Left ventricle myocardium inferior (tissue), 1 donor: Measurements from ENCODE around the gene DYSF. TPM values are rescaled to one million over a fixed set of nuclear protein-coding genes. Genes with fewer than 3 reads are reported as not detected.

Source experiments
- DNase-seq: peaks from one replicate; pipeline ENCODE4 v3.0.0-alpha.2; 2020
- H3K27ac ChIP-seq: fragments of 200-600 bp; replicated peaks from 2 replicates; pipeline ENCODE4 v1.8.0; 2021
- H3K27me3 ChIP-seq: fragments of 200-600 bp; 2 replicates; pipeline ENCODE4 v1.8.0; 2021; ENCODE audit warnings: low read depth
- H3K36me3 ChIP-seq: fragments of 200-600 bp; 2 replicates; pipeline ENCODE4 v1.8.0; 2021
- H3K4me1 ChIP-seq: fragments of 200-600 bp; 2 replicates; pipeline ENCODE4 v1.8.0; 2021
- H3K4me3 ChIP-seq: fragments of 200-600 bp; 2 replicates; pipeline ENCODE4 v1.8.0; 2021; ENCODE audit warnings: mild to moderate bottlenecking, moderate library complexity
- H3K9me3 ChIP-seq: fragments of 200-600 bp; replicated peaks from 2 replicates; pipeline ENCODE4 v1.8.0; 2021
- intact Hi-C: fragments of 100-400 bp; cut with micrococcal nuclease; formaldehyde crosslinking; loops from one replicate; pipeline ENCODE4 v1.11.0; 2022
- total RNA-seq: library from RNA; stranded (reverse); fragmentation: NEBNext Ultra II Directional; extraction: Animal tissue kit (Norgen Biotek cat#: 25700); gene quantifications from one replicate; pipeline ENCODE4 v1.2.1, GENCODE V29; 2021
- TF ChIP-seq, protein P1 (sequence below): fragments of 200-600 bp; IDR thresholded peaks from 2 replicates; pipeline ENCODE4 v1.8.0; 2021; ENCODE audit warnings: antibody characterized with exemption, mild to moderate bottlenecking, borderline replicate concordance
- donor health status: DM: no; HTN: yes; CAD: no; lungs with severe emphysema.

Gene DYSF
- total RNA-seq, 1 donor from 2014 or later: 48.2 TPM

DNA sequence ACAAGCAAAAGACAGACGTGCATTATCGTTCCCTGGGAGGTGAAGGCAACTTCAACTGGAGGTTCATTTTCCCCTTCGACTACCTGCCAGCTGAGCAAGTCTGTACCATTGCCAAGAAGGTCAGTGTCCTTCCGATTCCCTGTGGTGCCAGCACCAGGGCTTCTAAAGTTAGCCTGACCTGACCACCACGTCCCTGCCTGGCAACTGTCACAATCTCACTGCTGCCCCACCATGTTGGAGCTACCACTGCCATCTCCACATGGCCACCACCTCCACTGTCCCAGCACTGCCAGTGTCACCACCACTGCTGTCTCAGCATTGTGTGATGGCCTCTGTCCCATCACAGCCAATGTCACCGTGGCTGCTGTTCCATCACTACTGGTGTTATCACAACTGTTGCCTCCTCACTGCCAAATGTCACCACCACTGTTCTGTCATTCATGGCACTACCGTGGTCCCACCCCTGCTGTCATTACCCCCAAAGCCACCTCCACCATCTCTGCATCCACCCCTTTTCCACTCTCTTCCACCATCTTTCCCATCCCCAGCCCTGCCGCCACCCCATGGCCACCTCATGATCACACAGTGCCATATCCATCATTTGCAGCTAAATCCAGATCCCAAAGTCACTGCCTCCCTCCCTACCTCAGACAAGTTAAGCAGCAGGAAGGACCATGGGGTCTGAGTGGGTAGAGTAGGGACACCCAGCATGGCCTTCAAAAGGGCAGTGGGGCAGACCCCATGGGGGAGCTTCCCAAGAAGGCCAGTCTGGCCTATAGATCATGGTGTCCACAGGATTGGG, 216.5 kb downstream of the DYSF start:
- no peak overlapping the region for H3K27ac ChIP-seq
- H3K4me3 ChIP-seq: no peak overlapping the region
- no peaks in the 10 kb centered on the region for H3K9me3 ChIP-seq
- peaks cover 60% of the 10 kb centered on the region for H3K36me3 ChIP-seq
- no peaks in the 10 kb centered on the region for H3K4me1 ChIP-seq
- intact Hi-C loops: no loop called here
- H3K27me3 ChIP-seq: no peaks in the 10 kb centered on the region
- TF ChIP-seq, protein P1, sequence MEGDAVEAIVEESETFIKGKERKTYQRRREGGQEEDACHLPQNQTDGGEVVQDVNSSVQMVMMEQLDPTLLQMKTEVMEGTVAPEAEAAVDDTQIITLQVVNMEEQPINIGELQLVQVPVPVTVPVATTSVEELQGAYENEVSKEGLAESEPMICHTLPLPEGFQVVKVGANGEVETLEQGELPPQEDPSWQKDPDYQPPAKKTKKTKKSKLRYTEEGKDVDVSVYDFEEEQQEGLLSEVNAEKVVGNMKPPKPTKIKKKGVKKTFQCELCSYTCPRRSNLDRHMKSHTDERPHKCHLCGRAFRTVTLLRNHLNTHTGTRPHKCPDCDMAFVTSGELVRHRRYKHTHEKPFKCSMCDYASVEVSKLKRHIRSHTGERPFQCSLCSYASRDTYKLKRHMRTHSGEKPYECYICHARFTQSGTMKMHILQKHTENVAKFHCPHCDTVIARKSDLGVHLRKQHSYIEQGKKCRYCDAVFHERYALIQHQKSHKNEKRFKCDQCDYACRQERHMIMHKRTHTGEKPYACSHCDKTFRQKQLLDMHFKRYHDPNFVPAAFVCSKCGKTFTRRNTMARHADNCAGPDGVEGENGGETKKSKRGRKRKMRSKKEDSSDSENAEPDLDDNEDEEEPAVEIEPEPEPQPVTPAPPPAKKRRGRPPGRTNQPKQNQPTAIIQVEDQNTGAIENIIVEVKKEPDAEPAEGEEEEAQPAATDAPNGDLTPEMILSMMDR: no peak
- no peak for DNase-seq

DNA sequence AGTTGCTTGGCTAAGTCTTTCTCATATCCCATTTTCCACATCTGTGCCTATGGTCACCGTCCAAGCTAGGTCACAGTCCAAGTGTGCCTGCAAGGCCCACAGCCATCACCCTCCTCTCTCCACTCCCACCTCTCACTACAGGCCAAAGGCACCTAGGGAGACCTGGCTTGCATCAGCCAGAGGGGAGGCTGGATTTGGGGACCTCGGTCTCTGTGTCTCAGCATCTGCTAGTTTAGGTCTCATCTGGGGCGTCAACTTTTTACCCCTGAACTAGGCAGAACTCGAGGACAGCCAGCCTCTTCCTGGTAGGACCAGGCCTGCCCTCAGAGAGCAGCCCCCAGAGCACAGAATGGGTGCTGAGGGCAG, 217.1 kb downstream of the DYSF start:
- no peaks in the 10 kb centered on the region for H3K9me3 ChIP-seq
- H3K27ac ChIP-seq: no peak overlapping the region
- H3K27me3 ChIP-seq: no peaks in the 10 kb centered on the region
- no peak for DNase-seq
- intact Hi-C loops: no loop called here
- peaks cover 55% of the 10 kb centered on the region for H3K36me3 ChIP-seq
- H3K4me1 ChIP-seq: no peaks in the 10 kb centered on the region
- no peak overlapping the region for H3K4me3 ChIP-seq
- TF ChIP-seq, protein P1: no peak

DNA sequence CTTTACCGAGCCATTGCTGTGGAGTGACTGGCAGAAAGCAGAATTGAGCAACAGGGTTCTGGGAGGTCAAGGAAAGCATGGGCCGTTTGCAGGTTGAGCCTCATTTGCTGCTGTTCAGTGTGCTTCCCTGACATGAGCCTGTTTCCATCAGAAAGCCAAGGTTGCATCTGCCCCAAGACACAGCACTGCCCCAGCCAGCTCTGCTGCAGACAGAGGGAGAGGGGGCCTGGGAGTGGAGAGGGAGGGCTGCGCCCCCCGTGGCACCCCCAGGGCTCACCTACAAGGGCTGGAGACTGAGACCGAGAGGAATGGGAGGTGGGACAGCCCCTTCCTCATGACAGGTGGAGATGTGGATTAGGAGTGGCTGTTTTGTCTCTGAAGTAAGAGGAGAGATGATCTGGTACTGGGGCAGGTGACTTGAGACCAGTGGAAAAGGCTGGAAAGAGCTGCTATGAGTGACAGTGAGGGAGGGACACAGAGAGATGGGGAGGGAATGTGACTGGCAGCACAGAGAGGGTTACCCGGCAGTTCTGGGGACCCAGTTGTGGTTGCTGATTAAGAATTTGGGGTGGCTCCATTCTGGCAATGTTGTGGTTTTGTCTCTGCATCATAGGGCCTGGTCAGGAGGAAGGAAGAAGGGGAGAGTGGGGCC, 218.0 kb downstream of the DYSF start:
- no peak overlapping the region for H3K4me3 ChIP-seq
- H3K27ac ChIP-seq: no peak overlapping the region
- intact Hi-C loops: no loop called here
- H3K9me3 ChIP-seq: no peaks in the 10 kb centered on the region
- no peaks in the 10 kb centered on the region for H3K4me1 ChIP-seq
- no peak for DNase-seq
- H3K36me3 ChIP-seq: peaks cover 45% of the 10 kb centered on the region
- no peaks in the 10 kb centered on the region for H3K27me3 ChIP-seq
- TF ChIP-seq, protein P1: no peak

DNA sequence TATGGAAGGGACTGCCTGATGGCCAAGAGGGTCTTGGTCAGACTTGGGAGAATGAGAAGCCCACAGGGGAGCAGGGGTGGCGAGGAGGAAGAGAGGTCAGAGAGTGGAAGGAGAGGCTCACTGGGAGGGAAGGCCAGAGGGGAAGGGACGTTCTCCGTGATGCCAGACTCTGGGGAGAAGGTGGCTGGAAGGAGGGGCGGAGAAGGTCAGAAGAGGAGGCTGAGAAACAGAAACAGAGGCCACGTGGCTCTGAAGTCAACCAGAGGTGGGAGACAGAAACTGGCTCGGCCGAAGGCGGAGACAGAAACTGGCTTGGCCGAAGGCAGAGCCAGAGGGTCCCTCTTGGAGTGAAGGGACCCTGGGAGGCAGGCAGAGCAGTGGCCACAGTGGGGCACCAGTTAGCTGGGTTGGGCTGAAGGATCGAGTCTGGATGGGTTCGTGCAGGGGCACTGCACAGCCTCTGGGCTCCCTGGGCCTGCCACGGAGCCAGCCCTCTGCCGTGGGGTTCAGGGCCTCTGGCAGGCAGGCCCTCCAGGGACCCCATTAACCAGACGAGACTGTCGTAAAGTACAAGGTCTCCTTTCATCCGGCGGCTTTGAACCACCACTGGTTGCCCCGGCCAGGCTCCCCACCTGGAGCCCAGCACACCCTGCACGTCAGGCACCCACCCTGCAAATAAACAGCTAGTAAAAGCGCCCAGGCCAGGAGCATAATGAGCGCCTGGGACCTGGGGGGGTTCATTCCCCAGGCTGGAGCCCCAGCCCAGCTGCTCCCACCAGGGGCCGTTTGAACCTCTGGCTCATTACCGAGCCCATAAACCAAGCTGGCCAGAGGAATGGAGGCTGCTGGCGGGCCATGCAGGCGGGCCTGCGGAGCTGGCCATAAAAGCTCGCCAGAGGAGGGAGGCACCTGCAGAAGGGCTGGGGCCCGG, 218.8 kb downstream of the DYSF start:
- H3K4me1 ChIP-seq: no peaks in the 10 kb centered on the region
- H3K36me3 ChIP-seq: peaks cover 42% of the 10 kb centered on the region
- intact Hi-C loops: no loop called here
- no peaks in the 10 kb centered on the region for H3K9me3 ChIP-seq
- no peak overlapping the region for H3K27ac ChIP-seq
- no peaks in the 10 kb centered on the region for H3K27me3 ChIP-seq
- no peak for DNase-seq
- H3K4me3 ChIP-seq: no peak overlapping the region
- TF ChIP-seq, protein P1: peak; percentile 9

DNA sequence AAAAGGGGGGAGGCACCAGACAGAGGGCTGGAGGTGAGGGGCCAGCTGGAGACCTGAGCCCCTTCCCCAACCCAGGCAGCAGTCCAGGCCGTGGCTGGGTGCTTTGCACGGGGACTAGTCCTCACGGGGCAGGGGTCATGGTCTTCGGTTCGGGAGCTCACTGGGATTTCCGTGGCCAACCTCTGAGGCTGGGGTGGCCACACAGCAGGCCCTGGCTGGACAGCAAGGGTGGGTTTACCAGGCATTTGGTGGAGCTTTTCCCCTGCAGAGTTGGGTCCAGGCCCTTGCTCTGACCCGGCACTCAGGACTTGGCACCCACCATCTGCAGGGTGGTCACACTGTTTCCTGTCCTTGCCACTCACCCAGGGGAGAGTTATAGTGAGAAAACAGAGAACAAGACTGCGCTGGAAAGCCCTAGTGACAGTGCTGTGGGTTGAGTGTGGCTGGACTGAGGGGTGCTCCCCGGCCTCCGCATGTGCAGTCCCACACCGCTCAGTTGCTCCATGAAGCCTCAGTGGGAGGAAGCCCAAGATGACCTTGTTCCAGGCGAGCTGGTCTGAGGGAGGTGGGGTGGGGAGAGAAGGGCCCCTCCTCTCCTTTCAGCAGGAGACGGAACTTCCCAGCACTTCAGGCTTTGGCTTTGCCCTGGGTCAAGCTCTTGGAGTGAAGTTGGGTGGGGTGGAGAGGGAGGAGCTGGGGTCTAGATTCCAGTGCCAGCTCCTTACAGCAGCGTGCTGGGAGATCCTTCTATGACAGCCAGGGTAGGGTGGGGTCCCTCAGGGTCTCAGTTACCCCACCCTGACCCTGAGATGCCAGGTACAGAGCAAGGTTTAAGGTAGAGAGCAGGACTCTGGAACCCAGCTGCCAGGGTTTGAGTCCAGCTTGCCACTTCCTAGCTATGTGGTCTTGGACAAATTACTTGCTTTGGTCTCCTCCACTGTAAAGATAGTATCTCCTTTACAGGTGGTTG, 219.8 kb downstream of the DYSF start:
- no peaks in the 10 kb centered on the region for H3K4me1 ChIP-seq
- H3K27ac ChIP-seq: no peak overlapping the region
- no peaks in the 10 kb centered on the region for H3K27me3 ChIP-seq
- DNase-seq: no peak
- peaks cover 32% of the 10 kb centered on the region for H3K36me3 ChIP-seq
- intact Hi-C loops: no loop called here
- H3K9me3 ChIP-seq: no peaks in the 10 kb centered on the region
- TF ChIP-seq, protein P1: no peak
- no peak overlapping the region for H3K4me3 ChIP-seq
